ENCODE data around the gene B4GALT5.
"Not testable (repeated sequence)": the region's sequence is repeated elsewhere in the genome, so short reads cannot be mapped to it uniquely, and the experiment has no call there.

The B4GALT5 gene

DNA sequence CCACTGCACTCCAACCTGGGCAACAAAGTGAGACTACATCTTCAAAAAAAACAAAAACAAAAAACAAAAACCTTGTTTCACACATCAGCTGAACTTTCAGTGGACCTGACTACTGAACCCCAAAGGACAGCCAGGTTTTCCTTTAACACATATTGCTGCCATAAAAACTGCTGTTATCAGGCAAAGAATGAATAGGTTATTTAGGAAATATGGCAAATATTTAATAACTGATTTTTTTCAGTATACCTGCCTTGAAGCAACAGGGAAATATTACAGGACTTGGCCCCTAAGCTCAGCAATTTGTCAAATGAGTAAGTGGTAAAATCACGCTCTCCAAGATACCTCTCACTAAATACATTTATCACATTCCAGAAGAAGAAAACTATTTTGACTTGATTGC, 34.0 kb downstream of the B4GALT5 start:
- DNase-seq (ENCODE audit: low spot score), result no peak

DNA sequence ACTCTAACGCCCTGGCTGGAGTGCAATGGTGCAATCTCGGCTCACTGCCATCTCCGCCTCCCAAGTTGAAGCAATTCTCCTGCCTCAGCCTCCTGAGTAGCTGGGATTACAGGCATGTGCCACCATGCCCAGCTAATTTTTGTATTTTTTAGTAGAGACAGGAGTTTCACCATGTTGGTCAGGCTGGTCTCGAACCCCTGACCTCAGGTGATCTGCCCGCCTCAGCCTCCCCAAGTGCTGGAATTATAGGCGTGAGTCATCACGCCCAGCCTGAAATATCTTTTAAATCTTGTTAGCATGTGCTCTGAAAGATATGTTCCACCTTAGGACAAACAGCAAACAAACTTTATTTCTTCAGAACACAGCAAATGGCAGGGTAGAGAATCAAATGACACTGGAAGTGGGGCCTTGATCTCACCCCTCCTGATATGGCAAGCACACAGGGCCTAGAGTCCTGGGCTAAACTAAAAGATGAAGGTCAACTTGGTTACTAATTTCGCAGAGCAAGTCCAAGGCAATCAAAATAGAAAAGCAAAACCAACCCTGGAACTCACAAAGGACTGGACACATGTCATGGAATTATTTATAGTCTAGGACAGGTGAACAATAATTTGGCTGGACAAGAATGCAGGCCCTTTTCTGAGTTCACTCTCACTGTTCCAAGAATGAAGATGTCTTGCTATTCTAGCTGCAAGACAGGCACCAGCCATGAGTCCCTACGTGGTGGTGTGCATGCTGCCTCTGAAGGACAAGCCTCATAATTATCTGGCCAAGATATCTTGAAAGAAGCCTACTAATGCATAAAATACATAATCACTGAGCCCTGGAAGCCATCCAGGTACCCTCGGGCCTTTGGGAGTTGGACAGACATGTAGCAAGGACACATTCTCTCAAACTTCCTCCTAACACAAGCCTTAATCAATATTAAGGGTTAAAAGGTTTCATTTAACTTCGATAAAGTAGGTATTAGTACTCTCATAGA, 35.6 kb downstream of the B4GALT5 start:
- DNase-seq (ENCODE audit: low spot score), result no peak

DNA sequence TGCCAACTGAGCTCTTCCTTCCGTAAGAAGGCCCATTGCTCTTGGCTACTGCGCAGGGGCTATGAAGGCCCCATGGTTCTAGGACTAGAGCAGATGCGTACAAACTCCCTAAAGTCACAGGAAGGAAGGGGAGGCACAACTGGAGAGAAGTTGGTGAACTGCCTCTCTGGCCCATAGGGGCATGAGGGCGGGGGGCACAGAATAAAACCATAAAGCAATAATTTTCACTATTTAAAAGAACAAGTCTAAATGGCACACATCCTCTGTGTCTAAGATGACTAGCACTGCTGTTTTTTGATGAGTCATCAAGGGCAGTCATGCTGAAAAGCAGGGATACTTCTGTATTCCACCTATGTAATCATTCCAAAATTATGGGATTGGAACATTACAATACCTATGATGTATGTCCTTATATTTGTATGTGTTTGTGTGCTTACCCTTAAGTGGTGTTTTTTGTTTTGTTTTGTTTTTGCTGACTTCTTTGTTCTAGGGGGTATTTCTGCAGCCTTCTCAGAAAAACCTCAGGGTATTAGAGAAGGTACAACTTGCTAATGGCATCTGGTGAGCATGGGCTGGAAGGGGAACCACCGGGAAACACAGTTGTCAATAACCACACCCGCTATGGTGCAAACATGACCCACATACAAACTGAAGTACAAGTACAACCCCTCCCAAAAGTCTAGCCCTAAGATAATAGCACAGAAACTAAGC, 36.9 kb downstream of the B4GALT5 start:
- DNase-seq (ENCODE audit: low spot score), result no peak

DNA sequence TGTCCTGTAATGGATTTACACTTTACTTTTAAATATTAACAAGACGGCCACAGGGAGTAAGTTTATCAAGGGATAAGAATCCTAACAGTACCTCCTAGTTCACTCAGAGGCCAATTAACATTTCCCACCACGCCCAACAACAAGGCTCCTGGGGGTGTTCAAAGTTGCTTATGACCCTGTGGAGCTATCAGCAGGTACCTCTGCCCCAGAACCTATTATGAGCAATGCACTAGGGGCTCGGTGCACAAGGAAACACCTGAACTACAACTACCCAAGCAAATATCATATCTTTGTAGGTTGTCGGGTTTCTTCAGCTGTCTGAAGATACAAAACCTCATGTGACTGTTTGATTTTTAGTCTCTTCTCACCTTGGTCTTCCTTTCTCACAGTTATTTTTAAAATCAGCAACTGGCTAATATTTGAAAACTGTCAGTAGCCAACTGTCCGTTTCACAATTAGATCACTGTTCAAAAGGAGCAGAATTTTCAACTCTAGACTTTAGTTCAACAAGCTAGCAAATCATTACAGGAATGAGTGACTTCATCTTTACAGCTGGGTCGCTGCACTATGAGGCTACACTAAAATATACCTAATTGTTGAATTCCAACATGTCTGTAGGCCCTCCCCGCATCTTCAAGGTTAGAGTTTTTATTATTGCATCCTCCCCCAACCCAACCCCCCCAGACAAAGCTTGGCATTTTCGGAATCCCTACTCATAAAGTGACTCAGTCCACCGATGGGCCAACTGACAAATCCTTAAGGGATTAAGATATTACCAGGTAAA, 38.1 kb downstream of the B4GALT5 start:
- DNase-seq (ENCODE audit: low spot score), result no peak

DNA sequence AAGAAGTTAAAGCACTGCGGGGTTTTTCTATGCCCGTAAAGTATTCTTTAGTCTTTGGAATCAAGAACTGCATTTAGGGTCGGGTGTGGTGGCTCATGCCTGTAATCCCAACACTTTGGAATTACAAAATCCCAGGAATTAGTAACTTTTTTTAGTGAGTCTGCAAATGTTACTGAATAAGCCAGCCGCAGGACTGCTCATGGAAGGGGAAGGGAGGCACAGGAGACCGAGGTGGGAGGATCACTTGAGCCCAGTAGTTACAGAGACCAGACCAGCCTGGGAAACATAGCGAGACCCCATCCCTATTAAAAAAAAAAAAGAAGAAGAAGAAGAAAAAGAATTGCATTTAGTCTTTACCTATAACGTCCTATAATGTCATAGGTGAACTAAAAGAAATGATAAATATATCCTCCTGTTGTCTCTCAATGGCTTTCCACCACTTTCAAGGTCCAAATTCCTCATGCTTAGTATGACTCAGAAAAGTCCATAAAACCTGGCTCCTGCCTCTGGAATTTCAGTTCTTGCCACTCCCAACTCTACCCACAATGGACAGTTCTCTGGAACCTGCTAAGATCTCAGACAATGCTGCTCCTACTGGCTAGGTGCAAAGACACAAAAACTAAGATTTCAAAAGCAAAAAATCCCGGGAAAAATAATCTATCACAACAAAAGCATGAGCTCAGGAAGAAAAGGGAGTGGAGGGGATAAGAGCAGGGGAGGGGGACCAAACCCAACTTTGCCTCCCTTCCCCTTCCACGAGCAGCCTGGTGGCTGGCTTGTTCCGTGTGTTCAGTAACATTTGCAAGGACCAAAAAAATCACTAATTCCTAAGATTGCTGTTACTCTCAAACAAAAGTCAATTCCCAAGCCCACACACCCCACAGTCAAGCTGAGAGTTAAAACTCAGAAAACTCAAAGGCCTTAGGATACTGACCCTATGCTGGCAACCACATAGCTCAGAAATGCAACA, 39.0 kb downstream of the B4GALT5 start:
- DNase-seq (ENCODE audit: low spot score), result peak; percentile 48

DNA sequence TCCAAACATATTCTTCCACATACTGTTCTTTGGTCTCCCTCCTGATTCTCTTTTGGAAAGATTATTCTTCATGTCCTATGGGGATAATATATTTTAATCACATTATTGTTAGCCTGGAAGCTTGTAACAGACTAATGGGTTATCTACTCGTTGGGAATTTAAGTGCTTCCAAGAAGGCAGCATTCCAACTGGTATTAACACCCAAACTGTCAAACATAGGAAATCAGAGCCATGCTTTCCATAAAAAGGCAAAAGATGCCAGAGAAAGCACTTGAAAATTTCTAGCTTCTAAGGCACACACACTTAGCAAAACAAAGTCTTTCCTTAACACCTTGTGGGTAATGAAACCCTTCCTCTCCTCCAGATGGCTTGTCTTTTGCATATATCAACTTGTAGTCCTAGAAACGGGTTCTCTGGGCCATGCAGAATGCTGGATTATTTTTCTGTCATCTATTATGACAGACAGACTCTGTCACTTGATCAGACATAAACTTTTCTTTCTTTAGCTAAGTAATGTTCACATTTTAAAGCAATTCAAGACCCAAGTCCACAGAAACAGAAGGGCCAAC, 41.5 kb downstream of the B4GALT5 start:
- no peak for DNase-seq (ENCODE audit: low spot score)

DNA sequence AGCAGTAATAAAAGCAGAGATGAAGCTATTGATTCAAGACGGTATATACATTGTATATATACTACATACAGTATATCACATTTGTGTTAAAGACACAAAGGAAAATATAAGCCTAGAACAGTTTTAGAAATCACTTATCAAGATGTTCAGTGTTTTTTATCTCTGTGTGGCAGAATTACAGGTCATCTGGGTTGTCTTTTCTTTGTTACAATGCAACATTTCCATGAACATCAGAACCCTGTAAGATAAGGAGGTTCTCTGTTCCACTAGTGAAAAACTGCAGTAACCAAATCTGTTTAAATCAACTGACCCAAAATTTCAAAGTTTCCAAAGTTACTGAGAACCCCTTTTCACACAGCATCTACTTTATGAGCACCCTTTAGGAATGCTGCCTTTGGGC, 42.2 kb downstream of the B4GALT5 start:
- no peak for DNase-seq (ENCODE audit: low spot score)

DNA sequence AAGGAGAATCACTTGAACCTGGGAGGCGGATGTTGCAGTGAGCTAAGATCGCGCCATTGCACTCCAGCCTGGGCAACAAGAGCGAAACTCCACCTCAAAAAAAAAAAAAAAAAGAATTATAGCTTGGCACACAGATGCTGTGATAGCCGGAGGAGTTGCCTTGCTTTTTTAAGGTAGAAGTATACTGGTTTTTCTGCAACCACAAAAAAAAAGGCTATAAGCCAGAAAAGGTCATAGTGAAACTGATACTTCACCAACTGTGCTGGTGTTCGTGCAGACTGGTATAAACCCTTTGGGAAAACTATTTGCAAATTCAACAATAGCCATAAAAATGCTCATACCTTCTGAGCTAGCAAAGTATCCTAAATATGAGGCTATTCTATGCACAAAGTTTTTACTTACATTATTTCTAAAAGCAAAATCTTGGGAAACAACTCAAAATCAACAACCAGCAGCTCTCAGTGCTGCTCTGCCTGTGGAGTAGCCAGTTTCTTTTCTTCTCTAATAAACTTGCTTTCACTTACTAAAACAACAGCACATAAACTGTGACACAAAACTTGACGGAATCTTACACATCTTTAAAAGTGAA, 44.0 kb downstream of the B4GALT5 start:
- no peak for DNase-seq (ENCODE audit: low spot score)

DNA sequence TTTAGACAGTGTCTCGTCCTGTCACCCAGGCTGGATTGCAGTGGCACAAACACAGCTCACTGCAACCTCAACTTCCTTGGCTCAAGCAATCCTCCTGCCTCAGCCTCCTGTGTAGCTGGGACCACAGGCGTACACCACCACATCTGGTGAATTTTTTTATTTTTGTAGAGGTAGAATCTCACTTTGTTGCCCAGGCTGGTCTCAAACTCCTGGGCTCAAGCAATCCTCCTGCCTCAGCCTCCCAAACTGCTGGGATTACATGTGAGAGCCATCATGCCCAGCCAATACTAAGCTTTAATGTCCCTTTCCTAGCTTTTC, 44.8 kb downstream of the B4GALT5 start:
- DNase-seq (ENCODE audit: low spot score), result not testable (repeated sequence)

DNA sequence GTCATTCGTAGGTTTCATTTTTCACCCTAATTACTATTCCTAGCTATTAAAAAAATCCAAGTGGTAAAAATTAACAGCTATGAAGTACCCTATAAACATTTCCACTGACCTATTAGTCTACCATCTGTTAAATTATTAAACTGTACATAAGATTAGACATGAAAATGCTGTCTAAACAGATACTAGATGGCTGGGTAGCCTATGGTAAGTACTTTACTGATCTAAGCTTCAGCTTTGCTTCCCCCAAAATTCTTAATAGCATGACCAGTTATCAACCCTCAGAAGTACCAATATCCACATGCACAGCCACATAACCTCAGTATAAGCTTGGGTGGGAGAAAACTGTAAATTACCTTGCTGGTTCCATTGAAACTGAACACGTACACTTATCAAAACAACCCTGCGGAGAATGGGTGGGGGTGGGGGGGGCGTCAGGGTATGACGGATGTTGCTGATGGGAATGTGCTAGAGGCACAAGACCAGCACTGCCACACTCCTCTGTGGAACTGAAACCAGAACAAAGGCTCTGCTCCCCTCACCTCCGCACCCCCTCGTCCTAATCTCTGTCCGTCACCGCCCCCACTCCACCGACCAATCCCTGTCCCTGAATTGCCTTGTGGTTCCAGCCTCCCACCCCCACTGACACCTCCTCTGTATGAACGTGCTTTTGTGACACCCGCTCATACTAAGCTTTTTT, 45.3 kb downstream of the B4GALT5 start:
- DNase-seq (ENCODE audit: low spot score), result no peak

DNA sequence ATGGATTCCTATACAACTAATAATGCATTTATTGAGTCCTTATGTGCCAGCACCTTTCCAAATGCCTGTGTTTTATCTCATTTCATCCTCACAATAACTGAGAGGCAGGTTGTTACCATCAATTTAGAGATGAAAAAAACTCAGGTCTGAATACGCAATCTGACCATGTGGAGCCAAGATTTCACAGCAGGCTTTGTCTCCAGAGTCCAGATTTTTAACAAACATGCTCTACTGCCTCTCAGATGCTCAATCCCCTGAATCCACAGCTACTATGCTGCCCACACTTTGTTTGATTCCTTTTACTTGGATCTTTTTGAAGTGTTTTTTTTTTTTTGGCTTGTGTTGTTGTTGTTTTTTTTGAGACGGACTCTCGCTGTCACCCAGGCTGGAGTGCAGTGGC, 46.8 kb downstream of the B4GALT5 start:
- DNase-seq (ENCODE audit: low spot score), result no peak

DNA sequence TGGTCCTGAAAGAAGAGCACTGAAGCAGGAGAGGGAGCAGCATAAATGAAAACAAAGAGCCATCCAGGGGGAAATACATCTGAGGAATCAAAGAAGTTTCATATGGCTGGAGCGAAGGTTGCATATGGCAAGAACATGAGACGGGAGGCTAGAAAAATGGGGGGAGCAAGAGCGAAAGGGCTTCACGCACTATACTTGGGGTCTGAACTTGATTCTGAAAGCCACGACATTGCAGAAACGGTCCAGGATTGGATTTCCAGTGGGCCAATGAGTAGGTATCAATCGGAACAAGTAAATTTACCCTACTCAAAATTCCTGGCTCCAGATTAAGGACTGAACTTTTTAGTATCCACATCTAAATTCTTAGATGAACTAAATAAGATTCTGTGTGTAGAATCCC, 47.9 kb downstream of the B4GALT5 start:
- no peak for DNase-seq (ENCODE audit: low spot score)

DNA sequence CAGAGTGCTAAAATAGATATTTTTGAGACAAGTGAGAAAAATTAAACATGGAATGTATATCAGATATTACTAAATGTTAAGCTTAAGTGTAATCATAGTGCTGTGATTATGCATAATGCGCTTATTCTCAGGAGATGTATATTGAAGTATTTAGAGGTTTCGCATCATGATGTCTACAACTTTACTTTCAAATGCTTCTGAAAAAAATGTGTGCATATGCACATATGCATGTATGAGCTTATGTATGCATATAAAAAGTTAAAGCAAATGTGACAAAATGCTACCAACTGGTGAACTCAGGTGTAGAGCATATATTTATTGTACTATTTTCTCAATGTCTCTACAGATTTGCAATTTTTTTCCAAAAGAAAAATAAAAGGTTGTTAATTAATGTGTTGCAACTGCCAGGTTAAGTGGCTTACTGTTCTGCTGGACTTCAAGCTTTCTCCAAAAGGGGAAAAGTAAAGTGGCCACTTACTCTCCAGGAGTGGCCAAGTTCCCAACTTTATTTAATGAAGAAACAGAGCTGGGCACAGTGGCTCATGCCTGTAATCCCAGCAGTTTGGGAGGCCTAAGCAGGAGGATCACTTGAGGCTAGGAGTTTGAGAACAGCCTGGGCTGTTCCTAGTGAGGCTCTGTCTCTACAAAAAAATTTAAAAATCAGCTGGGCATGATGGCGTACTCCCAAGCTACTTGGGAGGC, 48.9 kb downstream of the B4GALT5 start:
- no peak for DNase-seq (ENCODE audit: low spot score)

DNA sequence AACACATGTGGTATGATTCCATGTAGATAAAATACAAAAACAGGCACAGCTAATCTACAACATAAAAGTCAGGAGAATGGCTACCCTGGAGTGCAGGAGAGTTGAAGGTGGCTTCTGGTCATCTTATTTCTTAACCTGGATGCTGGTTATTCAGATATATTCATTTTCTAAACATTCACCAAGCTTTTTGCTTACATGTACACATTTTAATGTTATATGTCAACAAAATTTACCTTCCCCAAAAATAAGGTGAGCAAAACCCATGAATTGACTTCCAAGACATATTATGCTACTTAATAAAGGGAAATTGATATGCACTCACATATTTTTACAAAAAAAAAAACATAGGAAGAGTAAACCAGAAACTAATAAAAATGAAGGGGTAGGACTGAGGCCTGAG, 50.6 kb downstream of the B4GALT5 start:
- no peak for DNase-seq (ENCODE audit: low spot score)

DNA sequence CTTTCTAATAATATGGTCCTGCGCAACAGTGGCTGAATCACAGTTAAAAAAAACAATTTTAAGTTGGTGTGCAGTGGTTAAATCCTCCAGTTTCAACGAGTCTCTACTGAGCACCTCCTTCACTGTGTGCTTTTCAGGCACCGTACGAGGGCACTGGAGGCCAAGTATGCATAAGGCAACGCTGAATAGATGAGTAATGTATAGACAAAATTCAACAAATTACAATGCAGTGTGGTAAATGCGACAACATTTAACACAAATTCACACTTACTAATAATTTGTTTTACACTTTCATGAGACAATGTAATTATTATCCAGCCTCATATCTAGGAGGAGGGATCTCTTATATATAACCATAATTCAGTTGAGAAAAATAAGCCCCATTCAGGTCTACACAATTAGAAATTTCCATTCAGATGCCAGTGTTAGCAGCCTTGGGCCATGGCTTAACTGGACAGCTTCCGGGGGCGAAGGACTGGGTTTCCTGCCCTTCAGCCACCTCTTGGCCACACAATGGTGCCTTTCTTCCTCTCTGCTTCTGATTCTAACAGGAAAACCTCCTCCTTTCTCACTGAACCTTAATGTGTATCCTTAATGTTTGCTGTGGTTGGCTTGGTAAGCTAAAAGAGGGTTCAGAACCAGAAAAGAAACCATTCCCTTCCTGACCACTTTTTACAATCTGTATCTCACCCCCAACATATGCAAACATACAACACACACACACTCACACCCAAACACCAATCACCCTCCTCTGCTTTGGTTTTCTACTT, 51.9 kb downstream of the B4GALT5 start:
- no peak for DNase-seq (ENCODE audit: low spot score)

DNA sequence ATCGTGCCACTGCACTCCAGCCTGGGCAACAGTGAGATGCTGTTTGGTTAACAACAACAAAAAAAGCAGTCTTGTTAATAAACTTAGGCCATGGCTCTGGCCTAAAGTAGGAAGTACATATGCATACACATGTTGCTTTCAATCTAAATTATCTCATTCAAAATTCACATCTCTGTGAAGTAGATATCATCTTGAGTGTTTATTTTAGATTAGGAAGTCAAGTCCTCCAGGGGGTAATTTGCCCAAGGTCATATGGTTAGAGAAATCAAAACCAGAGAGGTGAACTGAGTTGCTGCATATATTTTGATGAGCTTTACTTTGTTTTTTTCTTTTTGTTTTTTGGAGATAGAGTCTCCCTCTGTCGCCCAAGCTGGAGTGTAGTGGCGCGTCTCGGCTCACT, 52.8 kb downstream of the B4GALT5 start:
- DNase-seq (ENCODE audit: low spot score), result no peak

DNA sequence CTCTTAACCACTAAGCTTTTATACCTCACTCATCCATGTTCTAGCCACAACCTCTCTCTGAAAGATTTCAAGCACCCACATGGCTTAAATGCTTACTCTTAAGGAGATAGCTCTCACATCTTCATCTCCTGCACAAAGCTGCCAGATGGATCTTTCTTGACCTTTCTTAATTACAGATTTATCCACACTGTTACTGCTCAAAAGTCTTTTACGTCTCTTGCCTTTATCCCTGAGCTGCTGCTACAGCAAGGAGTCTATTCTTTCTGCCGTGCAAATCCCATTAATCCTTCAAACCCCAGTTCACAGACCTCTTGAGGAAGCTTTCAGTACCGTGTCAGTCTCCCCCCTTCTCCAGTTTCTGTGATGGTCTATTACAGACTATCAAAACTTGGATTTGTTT, 54.6 kb downstream of the B4GALT5 start:
- no peak for DNase-seq (ENCODE audit: low spot score)

DNA sequence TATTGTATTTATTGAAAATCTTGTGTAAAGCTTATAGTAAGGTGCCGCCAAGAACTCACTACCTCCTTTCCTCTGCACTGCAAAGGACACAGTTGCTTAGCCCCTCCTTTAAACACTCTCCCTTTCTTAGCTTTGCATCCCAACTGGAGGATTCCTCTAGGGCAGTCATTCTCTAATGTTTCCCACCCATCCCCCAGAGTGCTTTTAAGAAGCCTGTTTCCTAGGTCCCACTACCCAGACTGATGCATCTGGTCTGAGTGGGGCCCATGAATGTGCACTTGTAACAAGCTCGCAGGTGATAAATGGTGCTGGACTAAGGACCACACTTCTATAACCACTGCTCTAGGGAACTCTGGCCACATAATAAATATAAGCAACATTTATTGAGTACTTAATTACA, 55.2 kb downstream of the B4GALT5 start:
- no peak for DNase-seq (ENCODE audit: low spot score)
